HG02885 (cell line): Measurements from ENCODE around the gene PRSS48.
"Not testable (repeated sequence)": the region's sequence is repeated elsewhere in the genome, so short reads cannot be mapped to it uniquely, and the experiment has no call there.

Experiments used
- ATAC-seq: cut with Tn5 transposase; IDR thresholded peaks from one replicate; pipeline ENCODE4 v1.9.1; 2021; ENCODE audit warnings: mild to moderate bottlenecking; ENCODE audit not compliant: unreplicated experiment, poor library complexity

The PRSS48 gene

DNA sequence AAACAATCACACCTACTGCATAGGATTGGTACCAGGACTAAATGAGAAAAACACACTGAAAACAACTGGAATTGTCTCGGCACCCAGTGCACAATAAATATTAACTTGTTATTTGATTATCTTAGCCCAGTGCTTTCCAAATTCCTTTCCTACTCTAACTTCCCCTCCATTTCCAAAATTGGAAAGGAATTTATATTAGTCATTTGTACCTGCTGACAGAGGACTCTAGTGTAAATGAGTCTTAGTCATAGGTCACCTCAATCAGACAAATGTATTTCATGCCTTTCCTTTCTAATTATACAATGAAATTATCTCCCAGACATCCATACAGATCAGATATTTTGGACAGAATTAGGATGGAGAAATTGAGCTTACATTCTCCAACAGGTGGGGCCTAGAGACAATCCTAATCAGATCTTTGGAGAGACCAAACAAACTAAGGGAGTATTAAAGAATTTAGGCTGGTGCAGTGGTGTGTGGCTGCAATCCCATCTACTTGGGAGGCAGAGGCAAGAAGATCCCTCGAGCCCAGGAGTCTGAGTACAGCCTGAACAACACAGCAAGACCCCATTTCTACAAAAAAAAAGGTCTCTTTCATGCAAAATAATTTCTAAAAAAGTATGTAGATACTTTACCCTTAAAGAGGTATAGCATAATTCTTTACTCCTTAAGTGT lies 38.4 kb downstream of the PRSS48 start:
- ATAC-seq, result no peak

- ATAC-seq, result no peak
Measured at GRCh38 chr4:151316645-151317044, 39.7 kb downstream of the PRSS48 start.

DNA sequence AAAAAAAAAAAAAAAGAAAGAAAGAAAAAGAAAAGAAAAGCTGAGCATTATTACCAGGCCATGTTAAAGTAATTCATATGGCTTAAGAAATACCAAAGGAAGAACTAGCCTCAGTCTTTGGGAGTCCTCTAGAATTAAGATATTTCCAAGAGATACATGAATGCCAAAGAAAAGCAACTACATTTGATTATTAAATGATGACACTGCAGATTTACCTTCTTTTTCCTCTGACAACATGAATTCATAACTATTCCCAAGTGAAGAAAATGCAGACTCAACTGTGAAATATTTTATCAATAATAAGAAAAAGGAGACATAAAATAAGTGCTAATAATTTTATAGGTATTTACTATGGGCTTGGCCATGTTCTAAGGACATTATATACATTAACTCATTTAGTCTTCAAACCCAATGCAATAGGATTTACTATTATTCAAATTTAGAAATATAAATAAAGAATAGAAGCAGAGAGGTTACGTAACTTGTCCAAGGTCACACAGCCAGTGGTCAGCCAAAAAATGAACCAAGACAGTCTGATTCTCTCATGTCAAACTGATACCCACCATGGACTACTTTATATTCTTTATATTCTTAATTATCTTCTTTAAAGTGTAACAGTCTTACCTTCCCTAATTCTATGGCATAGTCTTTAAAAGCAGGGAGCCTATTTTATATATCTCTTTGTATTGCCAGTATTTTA lies 41.5 kb downstream of the PRSS48 start:
- no peak for ATAC-seq

DNA sequence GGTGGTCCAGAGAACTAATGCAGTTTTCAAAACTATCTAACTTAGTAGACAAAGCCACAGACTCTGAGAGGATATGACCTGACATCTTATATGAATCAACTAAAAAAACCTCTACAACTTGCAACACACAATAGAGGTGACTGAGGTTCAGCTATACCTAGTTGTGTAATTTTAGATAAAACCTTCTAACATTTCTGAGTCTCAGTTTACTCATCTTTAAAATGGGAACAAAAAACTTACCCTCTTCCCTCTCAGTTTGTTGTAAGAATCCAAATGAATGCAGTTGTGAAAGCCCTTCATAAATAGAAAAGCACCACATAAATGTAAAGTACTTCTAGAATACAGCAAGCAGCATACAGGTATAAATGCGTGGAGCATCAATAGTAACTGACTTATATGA lies 42.5 kb downstream of the PRSS48 start:
- ATAC-seq, result no peak

DNA sequence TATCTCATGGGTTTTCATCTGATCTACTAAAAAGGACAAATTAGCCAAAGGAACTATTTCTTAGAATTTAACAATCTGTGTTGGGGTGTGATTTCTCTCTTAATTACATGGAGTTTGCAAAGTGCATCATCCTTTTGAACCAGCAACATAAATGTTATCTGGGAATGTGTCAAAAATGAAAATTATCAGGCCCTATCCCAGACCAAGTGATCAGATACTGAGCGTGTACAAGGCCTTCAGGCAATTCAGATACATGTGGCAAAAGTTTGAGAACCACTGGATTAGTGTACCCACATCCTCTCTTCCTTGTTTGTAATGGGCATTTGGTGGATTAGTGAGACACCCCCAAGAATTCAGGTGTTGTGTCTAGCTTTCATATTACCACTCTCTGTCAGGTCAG lies 44.6 kb downstream of the PRSS48 start:
- no peak for ATAC-seq

DNA sequence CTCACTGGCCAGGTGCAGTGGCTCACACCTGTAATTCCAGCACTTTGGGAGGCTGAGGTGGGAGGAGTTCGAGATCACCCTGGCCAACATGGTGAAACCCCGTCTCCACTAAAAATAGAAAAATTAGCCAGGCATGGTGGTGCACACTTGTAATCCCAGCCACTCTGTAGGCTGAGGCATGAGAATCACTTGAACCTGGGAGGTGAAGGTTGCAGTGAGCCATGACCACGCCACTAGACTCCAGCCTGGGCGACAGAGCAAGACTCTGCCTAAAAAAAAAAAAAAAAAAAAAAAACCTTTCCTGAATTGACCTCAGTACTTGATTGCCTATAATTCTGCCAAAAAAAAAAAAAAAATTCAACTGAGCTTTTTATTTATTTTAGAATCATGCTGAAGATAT lies 45.2 kb downstream of the PRSS48 start:
- ATAC-seq, result not testable (repeated sequence)

GRCh38 chr4:151322570-151322969 lies 45.6 kb downstream of the PRSS48 start:
- ATAC-seq, result no peak

GRCh38 chr4:151323667-151324066 lies 46.7 kb downstream of the PRSS48 start:
- no peak for ATAC-seq

DNA sequence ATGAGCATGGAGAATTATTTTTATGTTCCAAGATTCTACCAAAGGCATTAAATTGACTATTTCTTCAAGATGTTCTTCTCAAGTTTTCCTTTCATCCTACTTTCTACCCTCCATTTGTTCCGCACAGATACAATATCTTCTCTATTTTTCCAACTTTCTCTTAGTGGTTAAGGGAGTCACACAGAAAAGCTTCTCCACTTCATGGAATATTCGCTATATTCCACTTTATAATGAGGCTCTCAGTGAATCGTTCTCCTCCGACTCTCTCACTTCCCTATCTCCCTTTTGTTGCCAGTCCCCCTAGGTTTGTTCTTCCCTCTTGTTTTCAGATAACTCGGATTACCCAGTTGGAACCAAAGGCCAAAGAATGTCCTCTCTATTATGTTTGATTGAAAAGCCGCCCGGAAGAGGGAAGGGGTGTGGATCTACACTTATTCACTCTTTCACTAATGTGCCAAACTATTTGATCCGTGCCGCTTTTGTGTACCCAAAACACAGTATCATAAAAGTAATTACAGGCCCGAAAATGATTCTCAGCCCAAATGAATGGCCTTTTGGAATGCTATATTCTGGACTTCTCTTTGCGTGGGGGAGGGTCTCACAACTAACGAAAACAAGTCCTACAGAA lies 47.3 kb downstream of the PRSS48 start:
- no peak for ATAC-seq

DNA sequence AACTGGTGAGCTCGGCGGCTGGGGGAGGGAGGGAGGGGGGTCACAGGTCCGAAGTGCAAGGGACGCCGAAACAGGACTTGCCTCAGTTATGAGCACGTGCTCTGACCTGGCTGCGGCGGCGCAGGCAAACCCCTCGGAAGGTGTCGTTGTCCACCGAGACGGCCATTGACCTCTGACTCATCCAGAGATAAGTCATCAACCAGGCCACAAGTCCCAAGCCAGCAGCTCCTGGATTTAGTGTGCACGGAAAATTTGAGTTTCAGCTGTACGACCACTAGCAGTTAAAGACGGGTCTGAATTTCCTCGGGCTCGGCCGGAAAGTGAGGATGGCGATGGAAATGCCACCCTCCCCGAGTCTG lies 47.8 kb downstream of the PRSS48 start:
- no peak for ATAC-seq

DNA sequence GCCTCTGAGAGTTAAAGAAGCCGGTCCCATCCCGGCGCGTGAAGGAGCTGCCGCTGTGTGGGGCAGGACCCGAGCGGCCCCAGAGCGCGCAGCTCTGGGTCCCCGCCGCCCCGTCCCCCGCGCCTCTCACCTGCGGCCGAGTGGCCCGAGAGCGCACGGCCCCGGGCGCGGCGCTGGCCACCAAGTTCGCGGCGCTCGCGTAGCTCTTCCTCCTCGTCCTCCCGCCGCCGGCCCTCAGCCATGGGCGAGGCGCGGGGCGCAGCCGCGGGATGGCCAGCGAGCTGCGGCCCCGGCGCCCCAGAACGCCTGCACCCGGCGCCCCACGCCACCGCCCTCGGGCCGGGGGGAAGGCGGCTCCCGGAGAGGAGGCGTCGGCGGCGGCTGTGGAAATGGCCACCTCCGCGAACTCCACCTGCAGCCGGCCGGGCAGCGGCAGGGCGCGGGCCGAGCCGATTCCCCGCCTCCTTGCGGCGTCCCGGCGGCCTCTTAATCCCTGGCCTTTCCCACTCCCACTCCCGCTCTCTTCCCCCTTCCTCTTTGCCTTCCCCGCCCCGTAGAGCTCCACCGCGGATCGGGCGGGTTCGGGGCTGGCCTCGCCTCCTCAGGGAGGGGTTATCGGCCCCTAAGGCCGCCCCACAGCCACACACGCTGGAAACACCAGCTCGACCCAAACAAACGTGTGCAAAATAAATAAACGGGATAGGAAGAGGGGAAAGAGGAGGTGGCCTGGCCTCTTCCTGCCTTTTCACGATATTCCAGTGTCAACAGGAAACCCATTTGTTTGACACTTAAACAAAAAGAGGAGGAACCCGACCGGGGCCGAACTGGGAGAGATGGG lies 48.4 kb downstream of the PRSS48 start, which contains the start of gene SH3D19:
TSS of gene SH3D19 (minus strand) at position 495 of the 838 bp plus-strand sequence. CDS start at position 242, 253 bp downstream.
- no peak for ATAC-seq

GRCh38 chr4:151325949-151326246 lies 48.9 kb downstream of the PRSS48 start:
- ATAC-seq, result no peak

DNA sequence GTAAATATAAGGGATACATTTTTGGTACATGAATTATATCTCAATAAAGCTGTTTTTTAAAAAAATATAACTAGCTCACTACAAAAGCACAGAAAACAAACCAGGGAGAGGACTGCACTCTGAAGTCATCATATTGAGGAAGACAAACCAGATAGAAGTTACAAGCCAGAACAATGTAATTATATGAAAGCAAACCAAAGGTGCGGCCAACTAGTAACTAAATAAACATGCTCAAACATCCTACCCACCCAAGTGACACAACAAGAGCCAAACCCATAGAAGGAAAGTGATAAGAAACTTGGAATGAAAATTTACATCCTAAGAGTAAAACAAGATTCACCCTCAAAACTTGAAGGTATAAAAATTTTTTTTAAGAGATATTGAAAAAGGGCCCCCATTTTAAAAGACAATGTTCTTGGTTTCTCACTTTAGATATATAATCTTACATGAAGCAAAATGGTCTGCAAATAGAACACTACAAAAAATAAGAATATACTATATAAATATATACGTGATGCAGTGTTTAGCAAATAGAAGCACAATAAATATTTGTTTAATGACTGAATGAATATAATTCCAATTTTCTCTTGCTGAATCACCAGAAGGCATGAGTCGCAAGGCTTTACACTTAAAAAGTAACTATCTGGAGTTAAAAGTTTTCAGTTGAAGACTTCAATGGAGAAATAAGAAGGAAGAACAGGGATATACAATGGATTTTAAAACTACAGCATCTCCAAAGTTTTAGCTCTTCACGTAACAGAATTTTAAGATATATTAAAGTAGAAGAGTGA lies 52.5 kb downstream of the PRSS48 start:
- ATAC-seq, result no peak

DNA sequence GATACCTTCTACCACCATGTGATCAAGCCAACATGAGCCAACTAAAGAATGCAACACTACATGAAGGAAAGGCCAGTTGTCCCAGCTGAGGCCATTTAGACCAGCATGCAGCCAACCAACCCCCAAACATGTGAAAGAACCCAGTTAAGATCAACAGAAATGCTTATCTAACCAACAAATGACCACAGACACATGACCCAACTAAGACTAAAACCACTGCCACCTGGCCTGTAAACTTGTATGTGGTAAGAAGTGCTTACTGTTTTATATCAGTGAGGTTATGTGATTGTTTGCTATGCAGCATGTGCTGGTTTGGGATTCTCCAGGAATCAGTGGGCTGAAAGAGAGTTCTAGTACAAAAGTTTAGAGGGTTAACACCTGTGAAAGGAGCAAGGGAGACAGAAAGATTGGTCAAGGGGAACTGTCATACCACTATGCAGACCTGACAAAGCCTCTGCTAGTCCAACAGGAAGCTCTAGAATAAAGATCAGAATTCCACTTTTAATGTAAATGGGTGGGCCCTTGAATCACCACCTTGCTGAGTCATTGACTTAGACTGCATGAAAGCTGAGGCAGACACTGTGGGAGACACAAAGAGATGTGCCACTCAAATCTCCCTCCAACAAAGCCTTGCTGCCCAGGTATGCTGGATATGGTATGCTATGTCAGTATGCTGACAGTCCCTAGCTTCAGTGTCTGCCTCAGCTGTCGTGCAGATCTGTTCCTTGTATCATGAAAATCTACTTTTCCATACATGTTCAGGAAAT lies 54.5 kb downstream of the PRSS48 start:
- no peak for ATAC-seq

DNA sequence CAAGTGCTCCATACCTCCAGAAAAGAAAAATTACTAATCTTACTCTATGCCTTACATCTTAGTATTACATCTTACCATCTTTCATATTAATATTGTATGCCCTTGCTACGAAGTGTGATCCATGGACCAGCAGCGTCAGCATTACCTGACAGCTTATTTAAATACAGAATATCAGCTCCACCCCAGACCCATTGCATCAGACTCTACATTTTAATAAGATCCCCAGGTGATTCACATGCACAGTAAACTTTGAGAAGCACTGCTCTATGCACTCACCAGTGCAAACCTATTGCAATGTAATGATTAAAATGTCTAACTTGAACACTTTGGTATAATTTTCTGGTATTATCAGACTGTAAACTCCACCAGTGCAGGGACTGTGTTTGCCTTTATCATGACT lies 62.5 kb downstream of the PRSS48 start:
- no peak for ATAC-seq

- ATAC-seq, result no peak
Measured at GRCh38 chr4:151340751-151341385, 63.9 kb downstream of the PRSS48 start.
